ENCODE data around the gene ALG3. TPM values are rescaled to one million over a fixed set of nuclear protein-coding genes. Genes with fewer than 3 reads are reported as not detected.

The ALG3 gene
- total RNA-seq, 4 donors from 2014 or later, result 42.2 to 56.6 (median 52.3) TPM

DNA sequence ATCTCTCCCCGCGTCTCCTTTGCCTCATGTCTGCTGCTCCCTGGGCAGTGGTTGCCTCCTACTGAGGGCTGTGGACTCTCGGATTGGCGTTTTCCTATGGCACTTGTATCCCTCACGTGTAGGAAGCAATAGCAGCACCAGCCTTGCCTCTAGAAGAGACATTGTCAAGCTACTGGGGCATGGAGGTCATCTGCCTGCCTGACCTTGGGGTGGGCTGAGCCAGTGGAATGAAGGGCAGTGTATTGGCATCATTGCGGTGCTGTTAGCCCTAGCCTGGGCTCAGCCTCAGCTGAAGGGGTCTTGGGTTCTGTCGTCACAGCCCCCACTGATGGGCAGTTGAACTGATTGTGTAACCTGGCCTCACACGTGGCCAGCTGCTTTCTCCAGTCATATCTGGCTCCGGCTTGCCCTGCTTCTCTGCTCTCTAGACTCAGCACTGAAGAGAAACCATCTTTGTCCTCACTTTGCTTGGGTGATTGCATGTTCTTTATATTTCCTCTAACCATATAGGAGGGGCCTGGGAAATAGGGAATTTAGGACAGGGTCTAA is 54.7 kb downstream of the ALG3 start:
- DNase-seq (ENCODE audit: low spot score) (no peak), ATAC-seq (ENCODE audit: low FRiP score) (no peak)
- TF ChIP-seq, protein P1, sequence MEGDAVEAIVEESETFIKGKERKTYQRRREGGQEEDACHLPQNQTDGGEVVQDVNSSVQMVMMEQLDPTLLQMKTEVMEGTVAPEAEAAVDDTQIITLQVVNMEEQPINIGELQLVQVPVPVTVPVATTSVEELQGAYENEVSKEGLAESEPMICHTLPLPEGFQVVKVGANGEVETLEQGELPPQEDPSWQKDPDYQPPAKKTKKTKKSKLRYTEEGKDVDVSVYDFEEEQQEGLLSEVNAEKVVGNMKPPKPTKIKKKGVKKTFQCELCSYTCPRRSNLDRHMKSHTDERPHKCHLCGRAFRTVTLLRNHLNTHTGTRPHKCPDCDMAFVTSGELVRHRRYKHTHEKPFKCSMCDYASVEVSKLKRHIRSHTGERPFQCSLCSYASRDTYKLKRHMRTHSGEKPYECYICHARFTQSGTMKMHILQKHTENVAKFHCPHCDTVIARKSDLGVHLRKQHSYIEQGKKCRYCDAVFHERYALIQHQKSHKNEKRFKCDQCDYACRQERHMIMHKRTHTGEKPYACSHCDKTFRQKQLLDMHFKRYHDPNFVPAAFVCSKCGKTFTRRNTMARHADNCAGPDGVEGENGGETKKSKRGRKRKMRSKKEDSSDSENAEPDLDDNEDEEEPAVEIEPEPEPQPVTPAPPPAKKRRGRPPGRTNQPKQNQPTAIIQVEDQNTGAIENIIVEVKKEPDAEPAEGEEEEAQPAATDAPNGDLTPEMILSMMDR (IDR thresholded peaks at IDR 0.05), result no peak

DNA sequence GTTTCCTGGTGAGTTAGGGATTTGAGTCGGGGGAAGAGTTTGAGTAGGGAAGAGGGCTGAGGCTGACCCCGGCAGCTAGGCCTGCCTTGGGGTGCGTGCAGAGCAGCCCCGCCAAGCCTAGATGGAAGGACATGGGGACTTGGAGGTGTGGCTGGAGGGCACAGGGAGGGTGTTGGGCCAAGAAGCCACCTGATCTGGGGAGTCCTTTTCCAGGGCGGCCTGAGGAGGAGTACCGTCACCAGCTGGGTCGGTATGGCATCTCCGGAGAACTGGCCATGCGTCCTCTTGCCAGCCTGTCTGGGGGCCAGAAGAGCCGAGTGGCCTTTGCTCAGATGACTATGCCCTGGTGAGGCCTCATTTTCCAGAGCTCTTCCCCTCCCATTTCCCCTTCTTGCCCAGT is 55.9 kb downstream of the ALG3 start:
- TF ChIP-seq, protein P1 (IDR thresholded peaks at IDR 0.05), result no peak
- ATAC-seq (ENCODE audit: low FRiP score) (no peak), DNase-seq (ENCODE audit: low spot score) (no peak)

Small RNAs within 50 kb of the gene (small RNA-seq; reads per million reads assigned to genes)
- not detected for gene MIR1224

Other genes starting within 250 kb of the ALG3 start
- gene ABCC5, start 231.1 kb downstream of the ALG3 start, total RNA-seq, result 10 to 100 TPM; 19.7 to 32.0 (median 27.2) TPM
- not detected for gene HTR3D, start 217.2 kb downstream of the ALG3 start, total RNA-seq
- under 1 TPM in 1 of 4 donors, not detected in 3; 0.48 TPM for gene HTR3C, start 195.9 kb downstream of the ALG3 start, total RNA-seq
- gene HTR3E, start 151.9 kb downstream of the ALG3 start, total RNA-seq, result not detected
- 10 to 100 TPM; 28.5 to 50.3 (median 38.7) TPM for gene EIF2B5, start 113.6 kb downstream of the ALG3 start, total RNA-seq
- 10 to 100 TPM; 34.9 to 46.0 (median 43.2) TPM for gene DVL3, start 93.6 kb downstream of the ALG3 start, total RNA-seq
- 100 to 1,000 TPM; 240 to 284 (median 246) TPM for gene AP2M1, start 74.1 kb downstream of the ALG3 start, total RNA-seq
- 10 to 100 TPM; 41.0 to 76.7 (median 64.0) TPM for gene ABCF3, start 62.8 kb downstream of the ALG3 start, total RNA-seq
- under 1 TPM in 2 of 4 donors, not detected in 2; 0.19 to 0.47 TPM for gene VWA5B2, start 19.4 kb downstream of the ALG3 start, total RNA-seq
- 10 to 100 TPM in 1 of 4 donors, 1 to 10 TPM in 3; 1.7 to 14.8 (median 5.5) TPM for gene EEF1AKMT4, start 710 bp upstream of the ALG3 start, total RNA-seq
- gene CAMK2N2, start 12.6 kb upstream of the ALG3 start, total RNA-seq, result under 1 TPM in 1 of 4 donors, not detected in 3; 0.28 TPM
- gene ECE2, start 27.1 kb upstream of the ALG3 start, total RNA-seq, result not detected
- 100 to 1,000 TPM; 160 to 319 (median 213) TPM for gene PSMD2, start 50.3 kb upstream of the ALG3 start, total RNA-seq
- 100 to 1,000 TPM; 235 to 471 (median 268) TPM for gene EIF4G1, start 65.6 kb upstream of the ALG3 start, total RNA-seq
- gene FAM131A, start 88.6 kb upstream of the ALG3 start, total RNA-seq, result 10 to 100 TPM; 19.1 to 30.8 (median 25.9) TPM
- 1 to 10 TPM; 2.1 to 8.4 (median 3.8) TPM for gene CLCN2, start 112.6 kb upstream of the ALG3 start, total RNA-seq
- gene POLR2H, start 112.7 kb upstream of the ALG3 start, total RNA-seq, result 100 to 1,000 TPM in 1 of 4 donors, 10 to 100 TPM in 3; 63.9 to 110 (median 89.3) TPM
- 1 to 10 TPM in 1 of 4 donors, under 1 TPM in 3; 0.36 to 1.3 (median 0.94) TPM for gene THPO, start 129.2 kb upstream of the ALG3 start, total RNA-seq
- gene CHRD, start 131.1 kb upstream of the ALG3 start, total RNA-seq, result 10 to 100 TPM in 1 of 4 donors, 1 to 10 TPM in 3; 5.8 to 12.2 (median 9.2) TPM

All from omental fat pad (tissue), 4 donors.